Measurements from ENCODE around the gene MAL.

MAL gene

DNA sequence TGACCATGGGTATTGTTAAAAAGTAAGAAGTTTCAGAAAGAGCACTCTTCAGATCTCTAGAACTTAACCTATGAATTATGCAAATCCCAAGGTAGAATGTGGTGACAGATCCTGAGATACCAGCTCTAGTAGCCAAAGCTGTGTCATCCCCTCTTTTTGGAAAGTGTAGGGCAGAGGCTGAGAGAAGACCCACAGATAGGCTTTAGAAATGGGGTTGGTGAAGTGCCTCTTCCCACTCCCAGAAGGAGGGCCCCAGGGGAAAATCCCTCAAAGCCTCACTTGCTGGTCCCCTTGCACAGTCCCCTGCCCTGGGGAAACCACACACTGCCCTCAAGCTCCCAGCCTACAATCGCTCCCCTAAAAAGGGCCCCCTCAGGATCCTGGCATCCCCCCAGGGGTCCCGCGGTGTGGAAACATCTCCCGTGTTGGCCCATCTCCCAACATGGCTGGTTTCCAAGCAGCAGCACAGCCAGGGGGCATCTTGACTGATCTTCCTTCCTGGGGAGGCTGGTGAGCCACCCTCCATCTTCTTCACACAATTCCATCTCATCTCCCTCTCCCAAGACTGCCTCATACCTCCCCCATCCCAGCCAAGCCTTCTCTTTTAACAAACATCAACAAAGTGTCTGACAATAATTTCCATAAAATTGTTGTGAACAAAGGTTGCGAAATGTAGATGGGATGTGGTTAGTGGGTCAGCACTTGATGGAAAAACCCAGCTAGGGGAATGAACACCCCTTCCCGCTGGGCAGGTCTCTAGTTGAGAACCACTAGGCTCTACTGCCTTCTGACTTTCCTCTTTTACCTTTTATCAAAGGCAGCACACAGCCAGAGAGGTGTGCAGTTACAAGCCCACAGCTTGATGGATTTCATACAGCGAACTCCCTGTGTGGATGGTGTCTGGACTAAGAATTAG is 25.1 kb downstream of the MAL start:
- DNase-seq = no peak

- no peak for DNase-seq
Measured at GRCh38 chr2:95051626-95052025, 26.1 kb downstream of the MAL start.

GRCh38 chr2:95052307-95052706 is 26.8 kb downstream of the MAL start:
- DNase-seq = no peak

GRCh38 chr2:95052804-95053479 is 27.4 kb downstream of the MAL start:
- no peak for DNase-seq

- no peak for DNase-seq
Measured at GRCh38 chr2:95053543-95053942, 28.0 kb downstream of the MAL start.

DNA sequence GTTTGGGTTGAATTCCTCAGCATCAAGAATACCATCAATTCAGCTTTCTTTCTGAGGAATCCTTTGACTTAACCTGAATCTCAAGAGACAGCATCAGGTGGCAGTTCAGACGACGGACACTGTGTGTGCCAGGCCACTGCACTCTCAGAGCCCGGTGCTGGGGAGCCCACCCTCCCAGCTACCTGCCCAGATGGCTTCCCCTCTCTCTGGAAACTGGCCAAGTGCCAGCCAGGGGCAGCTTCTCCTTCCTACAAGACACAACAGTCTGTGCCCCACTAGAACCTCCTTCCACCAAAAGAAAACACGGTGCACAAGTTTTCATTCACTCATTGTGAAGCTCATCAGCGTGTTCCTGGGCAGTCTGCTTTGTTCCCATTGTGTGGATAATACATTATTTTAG is 28.5 kb downstream of the MAL start:
- DNase-seq = no peak

- no peak for DNase-seq
Measured at GRCh38 chr2:95055262-95055661, 29.8 kb downstream of the MAL start.

DNA sequence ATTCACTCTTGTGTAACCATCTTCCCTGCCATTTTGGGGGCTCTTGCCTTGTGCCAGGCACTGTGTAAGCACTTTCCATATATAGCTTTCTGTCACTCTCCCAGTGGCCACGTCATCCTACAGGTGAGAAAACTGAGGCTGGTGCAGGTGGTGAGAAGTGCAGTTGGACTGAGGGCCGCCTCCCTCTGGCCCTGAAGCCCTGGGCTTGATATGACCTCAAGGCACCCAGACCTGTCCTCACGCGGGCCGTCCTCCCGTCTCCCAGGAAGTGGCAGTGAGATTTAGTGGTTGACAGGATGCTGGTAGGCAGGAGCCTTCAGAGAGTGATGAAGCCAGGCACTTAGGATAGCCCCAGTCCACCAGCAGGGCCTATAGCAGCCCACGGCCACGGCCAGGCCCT is 30.5 kb downstream of the MAL start:
- DNase-seq = no peak

DNA sequence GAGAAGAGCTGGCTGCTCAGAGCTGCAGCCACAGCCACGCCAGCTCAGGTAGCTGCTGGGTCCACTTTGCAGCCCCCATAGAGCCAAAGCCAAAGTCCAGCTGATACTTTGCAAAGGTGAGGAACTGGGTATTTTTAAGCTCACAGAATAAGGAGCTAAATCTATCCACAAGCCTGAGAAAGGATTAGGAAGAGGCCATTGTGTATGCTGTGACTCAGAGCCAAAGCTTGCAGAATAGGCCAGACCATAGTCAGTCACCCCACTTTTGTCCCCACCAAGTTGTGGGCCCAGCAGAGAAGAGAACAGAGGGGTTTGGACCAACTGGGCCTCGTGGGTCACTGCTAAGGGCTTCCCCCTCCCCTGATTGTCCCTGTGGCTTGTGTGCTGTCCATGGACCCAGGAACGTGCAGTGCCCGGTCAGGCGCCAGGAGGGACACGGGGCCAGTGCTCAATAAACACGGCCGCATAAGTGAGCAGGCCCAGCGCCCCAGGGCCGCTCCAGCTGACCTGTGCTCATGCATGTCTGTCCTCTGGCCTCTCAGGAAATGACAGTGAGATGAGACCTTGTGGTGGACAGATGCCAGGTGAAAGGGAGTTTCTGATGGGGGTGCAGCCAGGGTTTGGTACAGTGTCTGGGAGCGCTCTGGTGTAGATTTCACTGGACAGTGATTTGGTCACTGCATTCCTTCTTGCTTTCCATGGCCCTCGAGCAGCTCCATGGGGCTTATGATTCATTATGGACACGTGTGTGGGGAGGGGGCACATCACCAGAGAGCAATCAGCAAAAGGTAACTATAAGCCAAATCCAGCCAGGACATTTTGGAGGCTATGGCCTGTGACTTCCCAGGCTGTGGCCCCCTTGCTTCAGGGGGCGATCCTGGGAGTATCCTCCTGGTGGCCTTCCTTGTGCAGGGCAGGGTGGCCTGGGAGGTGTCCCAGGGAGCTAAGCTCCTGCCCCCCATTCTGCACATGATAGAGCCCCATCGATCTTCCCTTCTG is 31.3 kb downstream of the MAL start:
- no peak for DNase-seq

- DNase-seq = no peak
Measured at GRCh38 chr2:95057535-95058370, 32.2 kb downstream of the MAL start.

- no peak for DNase-seq
Measured at GRCh38 chr2:95058466-95058988, 33.0 kb downstream of the MAL start.

DNA sequence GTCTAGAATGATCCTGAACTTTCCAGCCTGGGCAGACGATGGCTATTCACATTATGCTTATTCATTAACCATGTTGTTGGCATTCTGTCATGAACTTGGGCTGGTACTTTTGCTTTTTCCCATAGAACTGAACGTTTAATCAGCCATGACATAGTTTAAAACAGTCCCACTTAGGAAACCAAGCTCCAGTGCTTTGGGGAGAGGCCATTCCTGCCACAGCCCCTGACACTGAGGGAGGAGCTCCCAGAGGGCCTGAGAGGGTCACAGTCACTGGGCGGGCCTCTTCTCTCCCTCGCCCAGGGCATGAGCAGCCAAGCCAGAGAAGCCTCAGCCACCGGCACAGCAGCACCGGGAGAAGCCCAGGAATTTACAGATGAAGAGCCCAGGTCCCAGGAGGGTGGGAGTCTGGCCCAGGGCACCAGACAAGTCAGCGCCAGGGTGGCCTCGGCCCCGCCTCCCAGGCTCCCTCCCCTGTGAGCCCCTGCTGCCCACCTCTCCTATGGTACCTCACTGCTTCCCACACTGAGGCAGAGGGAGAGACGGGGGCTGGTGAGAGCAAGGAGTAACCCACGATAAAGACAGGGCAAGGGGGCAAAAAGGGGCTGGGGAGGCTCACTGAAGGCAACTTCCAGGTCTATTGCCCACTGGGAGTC is 33.6 kb downstream of the MAL start:
- no peak for DNase-seq

GRCh38 chr2:95059656-95060370 is 34.3 kb downstream of the MAL start:
- DNase-seq = no peak

DNA sequence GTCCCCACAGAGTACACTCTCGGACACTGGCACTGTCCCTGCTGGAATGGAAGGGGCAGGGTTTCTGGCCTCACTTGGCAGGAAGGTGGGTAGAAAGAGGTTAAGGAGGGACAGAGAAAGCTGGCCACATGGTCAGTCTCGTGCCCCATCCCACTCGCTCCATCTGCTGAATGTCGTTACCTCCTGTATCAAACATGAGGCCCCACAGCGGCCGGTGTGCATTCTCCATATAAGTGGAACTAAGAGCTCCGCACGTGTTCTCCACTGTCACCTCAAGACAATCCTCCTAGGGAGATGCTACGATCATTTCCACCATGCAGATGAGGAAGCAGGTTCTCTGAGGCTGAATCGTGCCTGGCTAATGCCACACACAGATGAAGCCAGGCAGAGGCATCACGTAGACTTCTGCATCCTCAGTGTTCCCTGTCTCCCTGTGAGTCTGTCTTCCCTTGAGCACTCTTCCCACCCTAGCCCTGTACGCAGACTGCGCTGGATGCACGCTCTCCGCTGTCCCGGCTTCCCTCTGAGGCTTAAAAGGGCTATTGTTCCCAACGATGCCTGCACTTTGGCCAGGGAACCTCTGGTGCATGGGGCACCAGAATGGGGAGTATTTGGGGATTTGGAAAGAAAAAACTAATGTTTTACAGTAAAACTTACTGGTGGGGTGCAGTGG is 35.1 kb downstream of the MAL start:
- no peak for DNase-seq

GRCh38 chr2:95061119-95061512 is 35.6 kb downstream of the MAL start:
- no peak for DNase-seq

DNA sequence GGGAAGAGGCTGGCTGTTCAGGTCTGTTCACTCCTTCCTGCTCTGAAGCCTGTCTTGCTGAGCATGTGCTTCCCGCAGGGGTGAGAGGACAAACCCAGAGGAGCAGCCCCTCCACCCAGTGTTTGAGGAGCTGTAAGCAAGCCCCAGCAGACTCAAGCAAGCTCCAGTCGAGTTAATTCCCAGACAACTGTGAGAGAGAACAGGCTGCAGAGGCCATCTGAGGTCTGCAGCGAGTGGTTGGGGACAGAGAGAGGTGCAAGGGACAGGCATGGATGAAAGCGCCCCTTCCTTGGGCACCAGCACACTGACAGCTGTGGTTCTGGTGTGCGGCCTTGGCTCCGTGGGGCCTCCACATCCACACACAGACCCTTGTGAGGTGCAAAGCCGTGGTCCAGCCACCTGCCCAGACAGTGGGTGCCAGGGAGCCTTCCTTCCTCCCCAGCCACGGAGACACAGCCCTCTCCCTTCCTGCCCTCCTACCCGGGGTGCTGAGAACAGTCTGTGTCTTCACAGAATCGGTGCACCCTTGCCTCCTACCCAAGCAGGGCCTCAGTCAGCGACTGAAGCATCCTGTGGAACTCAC is 36.2 kb downstream of the MAL start:
- no peak for DNase-seq

DNA sequence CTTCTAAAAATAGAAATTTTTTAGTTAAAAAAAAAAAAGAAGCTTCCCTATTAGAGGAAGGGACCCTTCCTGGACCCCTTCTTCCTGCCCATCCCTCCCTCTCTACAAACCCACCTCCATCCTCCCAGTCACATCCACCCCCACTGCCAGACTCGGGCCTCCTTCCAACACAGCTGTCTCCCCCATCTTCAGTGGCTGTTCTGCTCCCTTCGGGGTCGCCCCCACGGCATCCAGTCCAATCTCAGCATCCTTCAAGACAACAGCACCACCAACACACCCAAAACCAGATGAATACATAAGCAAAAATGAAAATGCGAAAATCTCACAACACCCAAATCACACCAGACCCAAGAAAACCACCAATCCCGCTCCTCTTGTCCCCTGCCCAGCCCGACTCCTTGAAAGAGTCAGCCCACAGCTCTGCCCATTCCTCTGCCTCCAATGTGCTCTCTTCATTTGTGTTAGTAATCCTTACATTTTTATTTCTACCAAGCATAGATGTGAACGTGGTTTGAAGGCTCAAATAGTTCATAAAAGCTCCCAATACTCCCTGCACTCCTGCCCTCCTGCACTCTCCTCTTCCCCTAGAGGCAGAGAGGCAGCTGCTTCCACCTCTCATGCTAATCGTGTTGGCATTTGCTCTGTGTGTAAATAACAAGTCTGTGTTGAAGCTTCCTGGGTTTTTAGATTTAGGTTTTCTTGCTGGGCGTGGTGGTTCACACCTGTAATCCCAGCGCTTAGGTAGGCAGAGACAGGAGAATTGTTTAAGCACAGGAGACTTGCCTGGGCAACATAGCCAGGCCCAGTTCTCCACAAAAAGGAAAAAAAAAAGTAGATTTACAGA is 37.0 kb downstream of the MAL start:
- DNase-seq = no peak

DNA sequence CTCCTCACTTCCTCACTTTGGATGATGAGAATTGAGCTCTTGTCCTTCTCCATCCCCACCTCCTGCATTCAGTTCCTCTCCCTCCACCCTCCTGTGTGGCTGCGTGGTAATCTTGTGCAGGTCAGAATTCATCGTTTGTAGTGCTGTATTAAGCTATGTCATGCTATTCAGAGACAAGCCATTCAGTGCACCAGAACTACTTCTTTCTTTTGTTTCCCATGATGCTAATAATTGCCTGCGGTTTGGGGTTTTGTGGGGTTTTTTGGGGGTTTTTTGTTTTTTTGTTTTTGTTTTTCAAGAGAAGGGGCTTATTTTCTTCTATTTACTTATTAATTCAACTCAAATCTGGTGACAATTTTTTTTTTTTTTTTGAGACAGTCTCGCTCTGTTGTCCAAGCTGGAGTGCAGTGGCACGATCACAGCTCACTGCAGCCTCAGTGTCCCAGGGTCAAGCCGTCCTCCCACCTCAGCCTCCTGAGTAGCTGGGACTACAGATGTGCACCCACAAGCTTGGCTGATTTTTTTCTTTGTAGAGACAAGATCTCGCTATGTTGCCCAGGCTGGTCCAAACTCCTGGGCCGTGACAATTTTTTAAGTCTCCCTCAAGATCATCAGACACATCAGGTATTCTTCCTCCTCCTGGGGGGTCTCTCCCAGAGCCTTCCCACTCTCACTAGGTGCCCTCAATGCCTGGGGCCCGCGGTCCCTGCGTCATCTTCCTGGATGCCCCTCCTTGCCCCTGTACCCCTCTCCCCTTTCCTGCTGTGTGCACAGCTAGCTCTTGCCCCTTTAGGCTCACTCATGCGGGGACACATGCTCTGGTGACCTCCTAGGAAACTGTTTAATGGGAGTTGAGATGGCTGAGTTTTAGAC is 37.8 kb downstream of the MAL start:
- DNase-seq = no peak

All from activated CD4-positive, alpha-beta T cell treated with anti-CD3 and anti-CD28 coated beads, Interleukin-2, amount 50 U/mL, for 4 hours (primary cell).